Astrocyte (in vitro differentiated cells and primary cell): Measurements from ENCODE around the gene DCC. TPM values are rescaled to one million over a fixed set of nuclear protein-coding genes. Genes with fewer than 3 reads are reported as not detected.

Experiments used
- DNase-seq: peaks from one replicate; pipeline ENCODE4 v3.0.0-alpha.2; 2010; ENCODE audit warnings: low read depth
- FAIRE-seq: peaks from 2 replicates; lab custom pipeline; 2011; peaks lifted over from hg19 to GRCh38; lab: Jason Lieb, UNC
- H2AFZ ChIP-seq: 2 replicates; pipeline ENCODE4 v1.6.0; 2012; ENCODE audit warnings: low read depth, low read length, inconsistent platforms
- H3K27ac ChIP-seq: 2 replicates; pipeline ENCODE4 v1.5.1; 2011; ENCODE audit warnings: low read depth, low read length, inconsistent platforms
- H3K27me3 ChIP-seq: 2 replicates; pipeline ENCODE4 v1.6.0; 2011; ENCODE audit warnings: low read length, inconsistent platforms; ENCODE audit not compliant: insufficient read depth
- H3K36me3 ChIP-seq: 2 replicates; pipeline ENCODE4 v1.5.1; 2011; ENCODE audit warnings: low read length, inconsistent platforms; ENCODE audit not compliant: insufficient read depth
- H3K4me1 ChIP-seq: 2 replicates; pipeline ENCODE4 v1.5.1; 2011; ENCODE audit warnings: low read length, inconsistent platforms; ENCODE audit not compliant: insufficient read depth
- H3K4me2 ChIP-seq: 2 replicates; pipeline ENCODE4 v1.6.0; 2012; ENCODE audit warnings: low read length, inconsistent platforms
- H3K4me3 ChIP-seq: 2 replicates; pipeline ENCODE4 v1.5.1; 2011; ENCODE audit warnings: low read depth, mild to moderate bottlenecking, low read length, inconsistent platforms; ENCODE audit not compliant: insufficient read depth
- H3K79me2 ChIP-seq: 2 replicates; pipeline ENCODE4 v1.6.0; 2012; ENCODE audit warnings: mild to moderate bottlenecking, low read length, inconsistent platforms; ENCODE audit not compliant: insufficient read depth
- H3K9ac ChIP-seq: 2 replicates; pipeline ENCODE4 v1.6.0; 2012; ENCODE audit warnings: mild to moderate bottlenecking, low read length, inconsistent platforms
- H3K9me3 ChIP-seq: 2 replicates; pipeline ENCODE4 v1.5.1; 2012; ENCODE audit warnings: low read depth, mild to moderate bottlenecking, low read length, inconsistent platforms; ENCODE audit not compliant: insufficient read depth
- H4K20me1 ChIP-seq: 2 replicates; pipeline ENCODE4 v1.6.0; 2012; ENCODE audit warnings: low read length, inconsistent platforms; ENCODE audit not compliant: insufficient read depth
- H3K27ac Mint-ChIP-seq: one replicate; pipeline ENCODE4 v1.8.0; 2021; ENCODE audit warnings: mild to moderate bottlenecking, mixed read lengths; ENCODE audit not compliant: unreplicated experiment
- H3K27me3 Mint-ChIP-seq: one replicate; pipeline ENCODE4 v1.8.0; 2021; ENCODE audit warnings: low read depth, mixed read lengths; ENCODE audit not compliant: unreplicated experiment
- H3K36me3 Mint-ChIP-seq: one replicate; pipeline ENCODE4 v1.8.0; 2021; ENCODE audit warnings: low read depth, mixed read lengths; ENCODE audit not compliant: unreplicated experiment
- H3K4me1 Mint-ChIP-seq: one replicate; pipeline ENCODE4 v1.8.0; 2021; ENCODE audit warnings: low read depth, mixed read lengths; ENCODE audit not compliant: unreplicated experiment
- H3K4me3 Mint-ChIP-seq: one replicate; pipeline ENCODE4 v1.8.0; 2021; ENCODE audit warnings: mild to moderate bottlenecking, moderate library complexity, mixed read lengths; ENCODE audit not compliant: unreplicated experiment
- H3K9me3 Mint-ChIP-seq: one replicate; pipeline ENCODE4 v1.8.0; 2021; ENCODE audit warnings: mild to moderate bottlenecking, mixed read lengths; ENCODE audit not compliant: unreplicated experiment
- EZH2 ChIP-seq: IDR thresholded peaks from 2 replicates; pipeline ENCODE4 v1.6.1; 2012; ENCODE audit warnings: mild to moderate bottlenecking, low read length, inconsistent platforms; ENCODE audit not compliant: insufficient read depth
- total RNA-seq: library from RNA; stranded (reverse); gene quantifications from 2 replicates; pipeline ENCODE4 v1.2.1, GENCODE V29; 2021
- TF ChIP-seq, protein P1 (sequence below): IDR thresholded peaks from 2 replicates; pipeline ENCODE4 v1.5.1; 2011; ENCODE audit warnings: low read depth, mild to moderate bottlenecking, inconsistent platforms, low read length, moderate library complexity; ENCODE audit not compliant: insufficient read depth

The DCC gene
- total RNA-seq, 1 donor from 2014 or later: 2.6 TPM

DNA sequence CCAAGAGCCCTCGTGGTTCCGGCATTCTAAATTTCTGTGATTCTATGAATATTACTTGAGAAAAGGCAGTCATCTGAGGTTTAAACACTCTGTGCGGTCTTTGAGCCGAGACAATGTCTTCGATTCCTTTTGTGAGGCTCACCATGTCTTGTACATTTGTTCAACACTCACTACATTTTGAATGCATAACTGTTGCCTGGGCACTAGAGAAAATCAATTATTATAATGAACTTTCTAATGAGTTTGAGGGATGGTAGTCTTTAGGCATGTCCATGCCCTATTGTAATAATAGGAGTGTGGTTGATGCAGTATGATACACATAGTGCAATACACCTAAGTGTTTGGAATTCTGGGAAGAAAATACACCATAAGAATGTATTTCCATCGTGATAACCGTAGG, 1181.1 kb downstream of the DCC start:
- no peaks in the 10 kb centered on the region for H3K9me3 ChIP-seq
- H3K27ac ChIP-seq: no peak overlapping the region
- H3K4me2 ChIP-seq: no peak overlapping the region
- Mint-ChIP-seq H3K27me3 (no peaks in the 10 kb centered on the region), H3K9me3 (no peaks in the 10 kb centered on the region), H3K4me3 (no peak overlapping the region), H3K27ac (no peak overlapping the region), H3K36me3 (no peaks in the 10 kb centered on the region), H3K4me1 (no peaks in the 10 kb centered on the region)
- TF ChIP-seq, protein P1, sequence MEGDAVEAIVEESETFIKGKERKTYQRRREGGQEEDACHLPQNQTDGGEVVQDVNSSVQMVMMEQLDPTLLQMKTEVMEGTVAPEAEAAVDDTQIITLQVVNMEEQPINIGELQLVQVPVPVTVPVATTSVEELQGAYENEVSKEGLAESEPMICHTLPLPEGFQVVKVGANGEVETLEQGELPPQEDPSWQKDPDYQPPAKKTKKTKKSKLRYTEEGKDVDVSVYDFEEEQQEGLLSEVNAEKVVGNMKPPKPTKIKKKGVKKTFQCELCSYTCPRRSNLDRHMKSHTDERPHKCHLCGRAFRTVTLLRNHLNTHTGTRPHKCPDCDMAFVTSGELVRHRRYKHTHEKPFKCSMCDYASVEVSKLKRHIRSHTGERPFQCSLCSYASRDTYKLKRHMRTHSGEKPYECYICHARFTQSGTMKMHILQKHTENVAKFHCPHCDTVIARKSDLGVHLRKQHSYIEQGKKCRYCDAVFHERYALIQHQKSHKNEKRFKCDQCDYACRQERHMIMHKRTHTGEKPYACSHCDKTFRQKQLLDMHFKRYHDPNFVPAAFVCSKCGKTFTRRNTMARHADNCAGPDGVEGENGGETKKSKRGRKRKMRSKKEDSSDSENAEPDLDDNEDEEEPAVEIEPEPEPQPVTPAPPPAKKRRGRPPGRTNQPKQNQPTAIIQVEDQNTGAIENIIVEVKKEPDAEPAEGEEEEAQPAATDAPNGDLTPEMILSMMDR: no peak
- no peak for TF ChIP-seq EZH2
- no peaks in the 10 kb centered on the region for H3K36me3 ChIP-seq
- H4K20me1 ChIP-seq: no peaks in the 10 kb centered on the region
- no peak for FAIRE-seq
- DNase-seq: no peak
- no peak overlapping the region for H3K9ac ChIP-seq
- no peak overlapping the region for H3K4me3 ChIP-seq
- no peaks in the 10 kb centered on the region for H3K4me1 ChIP-seq
- H3K79me2 ChIP-seq: no peaks in the 10 kb centered on the region
- H3K27me3 ChIP-seq: no peaks in the 10 kb centered on the region
- no peak overlapping the region for H2AFZ ChIP-seq

DNA sequence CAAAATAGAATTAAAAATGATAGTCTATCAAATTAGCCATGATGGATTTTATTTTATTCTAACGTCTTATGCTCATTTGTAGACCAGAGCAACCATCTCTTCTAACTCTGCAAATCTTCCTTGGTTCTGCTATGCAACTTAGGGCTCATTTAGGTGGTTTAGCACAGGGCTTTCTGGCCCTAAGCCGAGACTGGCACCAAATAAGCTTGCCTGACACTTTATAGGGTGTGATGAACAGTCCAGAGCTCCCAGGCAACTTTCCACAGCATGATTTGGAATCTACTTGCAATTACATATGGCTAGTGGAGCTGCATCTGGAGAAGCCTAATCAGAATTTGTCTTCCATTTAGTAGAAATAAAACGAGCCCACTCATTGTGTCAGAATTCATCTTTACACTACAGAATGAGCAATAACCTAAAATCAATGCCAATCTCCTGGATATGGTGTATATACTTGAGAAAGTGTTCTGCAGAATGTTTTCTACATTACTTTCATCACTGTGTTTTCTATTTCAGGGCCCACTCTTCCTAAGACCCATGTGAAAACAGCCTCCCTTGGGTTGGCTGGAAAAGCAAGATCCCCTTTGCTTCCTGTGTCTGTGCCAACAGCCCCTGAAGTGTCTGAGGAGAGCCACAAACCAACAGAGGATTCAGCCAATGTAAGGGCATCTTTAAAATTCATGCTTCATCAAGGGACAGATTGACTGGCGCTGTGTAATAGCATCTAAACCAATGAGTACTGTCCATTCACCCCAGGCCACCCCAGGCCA, 1186.3 kb downstream of the DCC start:
- Histone ChIP-seq H3K79me2 (no peaks in the 10 kb centered on the region), H3K27me3 (no peaks in the 10 kb centered on the region), H3K4me1 (no peaks in the 10 kb centered on the region), H4K20me1 (no peaks in the 10 kb centered on the region), H3K27ac (no peak overlapping the region), H3K4me3 (no peak overlapping the region), H3K36me3 (no peaks in the 10 kb centered on the region), H2AFZ (no peak overlapping the region), H3K9me3 (no peaks in the 10 kb centered on the region), H3K4me2 (no peak overlapping the region), H3K9ac (no peak overlapping the region)
- TF ChIP-seq EZH2: no peak
- TF ChIP-seq, protein P1: no peak
- no peak overlapping the region for H3K4me3 Mint-ChIP-seq
- no peaks in the 10 kb centered on the region for H3K36me3 Mint-ChIP-seq
- H3K27me3 Mint-ChIP-seq: no peaks in the 10 kb centered on the region
- H3K4me1 Mint-ChIP-seq: peaks cover 6% of the 10 kb centered on the region
- FAIRE-seq (no peak), DNase-seq (no peak)
- no peaks in the 10 kb centered on the region for H3K9me3 Mint-ChIP-seq
- no peak overlapping the region for H3K27ac Mint-ChIP-seq

DNA sequence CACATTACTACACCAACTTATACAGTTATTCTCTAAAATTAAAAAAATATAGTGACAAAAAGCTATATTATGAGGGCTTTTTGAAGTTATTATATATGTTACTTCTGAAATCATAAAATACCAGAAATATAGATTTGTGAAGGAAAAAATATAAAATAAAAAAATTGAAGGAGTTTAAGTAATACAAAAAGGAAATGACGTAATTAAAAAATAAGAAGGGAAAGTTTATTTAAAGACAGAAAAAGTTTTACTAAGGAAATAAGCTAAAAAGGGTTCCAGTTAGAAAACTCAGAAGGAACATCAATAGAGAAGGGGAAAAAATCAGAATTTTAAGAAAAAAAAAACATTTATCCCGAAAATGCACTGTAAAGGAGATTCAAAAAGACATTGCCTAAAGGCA, 1187.4 kb downstream of the DCC start:
- Mint-ChIP-seq H3K9me3 (no peaks in the 10 kb centered on the region), H3K27ac (no peak overlapping the region), H3K27me3 (no peaks in the 10 kb centered on the region), H3K4me3 (no peak overlapping the region), H3K36me3 (no peaks in the 10 kb centered on the region), H3K4me1 (peaks cover 6% of the 10 kb centered on the region)
- H3K9ac ChIP-seq: no peak overlapping the region
- no peaks in the 10 kb centered on the region for H3K36me3 ChIP-seq
- FAIRE-seq: no peak
- TF ChIP-seq, protein P1: no peak
- TF ChIP-seq EZH2: no peak
- H3K27me3 ChIP-seq: no peaks in the 10 kb centered on the region
- no peak overlapping the region for H3K4me2 ChIP-seq
- no peak overlapping the region for H3K4me3 ChIP-seq
- no peaks in the 10 kb centered on the region for H3K79me2 ChIP-seq
- no peaks in the 10 kb centered on the region for H4K20me1 ChIP-seq
- no peak for DNase-seq
- H3K27ac ChIP-seq: no peak overlapping the region
- no peaks in the 10 kb centered on the region for H3K9me3 ChIP-seq
- H2AFZ ChIP-seq: no peak overlapping the region
- no peaks in the 10 kb centered on the region for H3K4me1 ChIP-seq
